WTC11 (cell line): ENCODE data around the gene MYORG. TPM values are rescaled to one million over a fixed set of nuclear protein-coding genes. Genes with fewer than 3 reads are reported as not detected.
A peak's percentile ranks its signal among the peaks of the same experiment; 100 is the strongest.

Experiments
- ATAC-seq: fragments of 200-7000 bp; cut with Tn5 transposase; 2 replicates; pipeline ENCODE4 v1.10.0; 2021; ENCODE audit warnings: mild to moderate bottlenecking, moderate library complexity
- CTCF ChIA-PET: fragments of 300-600 bp; sonication (Branson Sonifier 250); formaldehyde crosslinking; loops from one replicate; lab custom pipeline; 2021; ENCODE audit warnings: antibody characterized with exemption; lab: Charles Lee
- POLR2A ChIA-PET: fragments of 350-600 bp; sonication (Branson Sonifier 250); formaldehyde crosslinking; loops from one replicate; lab custom pipeline; 2021; ENCODE audit warnings: antibody characterized with exemption; lab: Charles Lee
- DNase-seq: peaks from one replicate; pipeline ENCODE4 v3.0.0; 2021; ENCODE audit warnings: low spot score
- H3K27ac Mint-ChIP-seq: 2 replicates; pipeline ENCODE4 v1.8.0; 2021; ENCODE audit warnings: mixed read lengths
- H3K27me3 Mint-ChIP-seq: 2 replicates; pipeline ENCODE4 v1.8.0; 2021; ENCODE audit warnings: low read depth, mild to moderate bottlenecking, moderate library complexity, mixed read lengths
- H3K36me3 Mint-ChIP-seq: 2 replicates; pipeline ENCODE4 v1.8.0; 2021; ENCODE audit warnings: mixed read lengths
- H3K4me1 Mint-ChIP-seq: 2 replicates; pipeline ENCODE4 v1.8.0; 2022; ENCODE audit warnings: mixed read lengths
- H3K4me3 Mint-ChIP-seq: 2 replicates; pipeline ENCODE4 v1.8.0; 2021; ENCODE audit warnings: mild to moderate bottlenecking, moderate library complexity, mixed read lengths
- H3K9me3 Mint-ChIP-seq: 2 replicates; pipeline ENCODE4 v1.8.0; 2021; ENCODE audit warnings: mixed read lengths
- ATF1 ChIP-seq: sonication (generic); formaldehyde crosslinking; IDR thresholded peaks from 2 replicates; pipeline ENCODE4 v1.8.1; 2023; ENCODE audit warnings: mild to moderate bottlenecking, moderate library complexity, missing genetic modification reagents
- ATF3 ChIP-seq: sonication (generic); formaldehyde crosslinking; conservative IDR thresholded peaks from 2 replicates; pipeline ENCODE4 v1.8.1; 2022; ENCODE audit warnings: mild to moderate bottlenecking, missing genetic modification reagents
- ATF6 ChIP-seq: sonication (generic); formaldehyde crosslinking; IDR thresholded peaks from 2 replicates; pipeline ENCODE4 v1.8.1; 2023; ENCODE audit warnings: mild to moderate bottlenecking, missing genetic modification reagents
- ELF4 ChIP-seq: sonication (generic); formaldehyde crosslinking; IDR thresholded peaks from 2 replicates; pipeline ENCODE4 v1.8.1; 2022; ENCODE audit warnings: low read depth, mild to moderate bottlenecking, moderate library complexity, missing genetic modification reagents
- GRHL2 ChIP-seq: fragments of 250-450 bp; sonication (Bioruptor Pico); IDR thresholded peaks from 2 replicates; pipeline ENCODE4 v1.8.0; 2022; ENCODE audit warnings: mild to moderate bottlenecking, moderate library complexity; ENCODE audit not compliant: insufficient replicate concordance, severe bottlenecking
- HMGXB4 ChIP-seq: sonication (generic); formaldehyde crosslinking; IDR thresholded peaks from 2 replicates; pipeline ENCODE4 v1.8.1; 2023; ENCODE audit warnings: mild to moderate bottlenecking, moderate library complexity, missing genetic modification reagents
- IRF2 ChIP-seq: sonication (generic); formaldehyde crosslinking; IDR thresholded peaks from 2 replicates; pipeline ENCODE4 v1.8.0; 2022; ENCODE audit warnings: low read depth, missing genetic modification reagents, borderline replicate concordance
- MXD4 ChIP-seq: fragments of 250-450 bp; sonication (Bioruptor Pico); IDR thresholded peaks from 2 replicates; pipeline ENCODE4 v1.8.0; 2021; ENCODE audit warnings: mild to moderate bottlenecking, moderate library complexity, borderline replicate concordance
- NFE2L1 ChIP-seq: sonication (generic); formaldehyde crosslinking; IDR thresholded peaks from 2 replicates; pipeline ENCODE4 v1.8.1; 2023; ENCODE audit warnings: missing genetic modification reagents
- NR1H2 ChIP-seq: sonication (generic); formaldehyde crosslinking; IDR thresholded peaks from 2 replicates; pipeline ENCODE4 v1.9.0; 2021; ENCODE audit warnings: mild to moderate bottlenecking, moderate library complexity, missing genetic modification reagents
- OVOL2 ChIP-seq: fragments of 250-450 bp; sonication (Bioruptor Pico); IDR thresholded peaks from 2 replicates; pipeline ENCODE4 v1.9.0; 2021; ENCODE audit warnings: mild to moderate bottlenecking, borderline replicate concordance
- RELA ChIP-seq: sonication (generic); formaldehyde crosslinking; IDR thresholded peaks from 2 replicates; pipeline ENCODE4 v1.8.1; 2022; ENCODE audit warnings: missing genetic modification reagents, mild to moderate bottlenecking, borderline replicate concordance
- ZBTB43 ChIP-seq: sonication (generic); formaldehyde crosslinking; IDR thresholded peaks from 2 replicates; pipeline ENCODE4 v1.8.1; 2023; ENCODE audit warnings: mild to moderate bottlenecking, missing genetic modification reagents
- ZNF121 ChIP-seq: sonication (generic); formaldehyde crosslinking; IDR thresholded peaks from 2 replicates; pipeline ENCODE4 v1.8.0; 2023; ENCODE audit warnings: missing genetic modification reagents
- ZNF138 ChIP-seq: sonication (generic); formaldehyde crosslinking; conservative IDR thresholded peaks from 2 replicates; pipeline ENCODE4 v1.8.1; 2022; ENCODE audit warnings: mild to moderate bottlenecking, moderate library complexity, missing genetic modification reagents
- ZNF219 ChIP-seq: sonication (generic); formaldehyde crosslinking; IDR thresholded peaks from 2 replicates; pipeline ENCODE4 v1.8.0; 2023; ENCODE audit warnings: missing genetic modification reagents, mild to moderate bottlenecking, borderline replicate concordance
- ZNF532 ChIP-seq: fragments of 250-450 bp; sonication (Bioruptor Pico); IDR thresholded peaks from 2 replicates; pipeline ENCODE4 v1.9.0; 2021; ENCODE audit warnings: mild to moderate bottlenecking, borderline replicate concordance
- ZNF671 ChIP-seq: fragments of 250-450 bp; sonication (Bioruptor Pico); IDR thresholded peaks from 2 replicates; pipeline ENCODE4 v1.8.0; 2021; ENCODE audit warnings: mild to moderate bottlenecking
- total RNA-seq: library from RNA; stranded (reverse); gene quantifications from 3 replicates; pipeline ENCODE4 v1.2.3, GENCODE V29; 2021
- TF ChIP-seq, protein P1 (sequence below): sonication (generic); formaldehyde crosslinking; IDR thresholded peaks from 2 replicates; pipeline ENCODE4 v1.8.1; 2023; ENCODE audit warnings: mild to moderate bottlenecking, missing genetic modification reagents, moderate library complexity
- TF ChIP-seq, protein P2 (sequence below): fragments of 250-450 bp; sonication (Bioruptor Pico); IDR thresholded peaks from 2 replicates; pipeline ENCODE4 v1.9.0; 2021; ENCODE audit warnings: mild to moderate bottlenecking

The MYORG gene
- total RNA-seq, 1 experiment from 2014 or later: 18.9 TPM

DNA sequence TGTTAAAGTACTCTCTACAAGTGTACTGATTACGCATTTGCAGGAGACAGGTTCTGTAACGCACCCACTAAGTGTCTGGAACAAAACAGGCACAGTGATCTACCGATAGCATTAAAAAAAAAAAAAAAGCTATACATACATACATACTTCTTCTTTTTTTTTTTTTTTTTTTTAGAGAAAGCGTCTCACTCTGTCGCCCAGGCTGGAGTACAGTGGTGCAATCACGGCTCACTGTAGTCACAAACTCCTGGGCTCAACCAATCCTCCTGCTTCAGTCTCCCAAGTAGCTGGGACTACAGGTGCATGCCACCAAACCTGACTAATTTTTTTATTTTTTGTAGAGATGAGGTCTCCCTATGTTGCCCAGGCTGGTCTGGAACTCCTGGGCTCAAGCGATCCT, 55.2 kb downstream of the MYORG start:
- POLR2A ChIA-PET: no interaction called here
- Mint-ChIP-seq H3K36me3 (no peaks in the 10 kb centered on the region; the same call in 1 of the 2 replicates), H3K4me1 (peaks cover 3% of the 10 kb centered on the region), H3K9me3 (no peaks in the 10 kb centered on the region), H3K27ac (no peak overlapping the region), H3K27me3 (no peaks in the 10 kb centered on the region), H3K4me3 (no peak overlapping the region)
- CTCF ChIA-PET: interaction anchor here (0.8 kb wide), 1 partner anchor 58 kb away, joined by 6 read pairs; no protein-coding TSS in a partner anchor
- ATAC-seq (no peak), DNase-seq (no peak)
- TF ChIP-seq RELA (no peak), ZNF121 (no peak), ELF4 (CRISPR knock-in tag) (no peak), ATF1 (CRISPR knock-in tag) (no peak), NR1H2 (CRISPR knock-in tag) (no peak), ZNF219 (no peak)

DNA sequence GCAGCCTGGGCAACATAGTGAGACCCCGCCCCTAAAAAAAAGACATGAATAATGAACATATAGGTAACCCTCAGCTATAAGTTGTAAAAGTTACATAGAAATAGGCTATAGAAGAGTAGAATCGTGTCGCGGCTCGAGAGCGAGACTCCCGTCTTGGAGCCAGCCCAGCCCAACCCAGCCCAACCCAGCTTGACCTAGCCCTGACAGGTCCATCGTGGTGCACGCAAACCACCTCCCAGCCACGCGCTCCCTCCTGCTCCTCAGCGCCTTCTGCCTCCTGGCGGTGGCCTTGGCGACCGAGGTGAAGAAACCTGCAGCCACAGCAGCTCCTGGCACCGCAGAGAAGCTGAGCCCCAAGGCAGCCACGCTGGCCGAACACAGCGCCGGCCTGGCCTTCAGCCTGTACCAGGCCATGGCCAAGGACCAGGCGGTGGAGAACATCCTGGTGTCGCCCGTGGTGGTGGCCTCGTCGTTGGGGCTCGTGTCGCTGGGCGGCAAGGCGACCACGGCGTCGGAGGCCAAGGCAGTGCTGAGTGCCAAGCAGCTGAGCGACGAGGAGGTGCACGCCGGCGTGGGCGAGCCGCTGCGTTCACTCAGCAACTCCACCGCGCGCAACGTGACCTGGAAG, 58.4 kb downstream of the MYORG start:
- H3K9me3 Mint-ChIP-seq: no peaks in the 10 kb centered on the region
- DNase-seq: peak; percentile 20
- no peaks in the 10 kb centered on the region for H3K4me1 Mint-ChIP-seq
- no peaks in the 10 kb centered on the region for H3K27me3 Mint-ChIP-seq
- TF ChIP-seq HMGXB4 (CRISPR knock-in tag) (no peak), IRF2 (CRISPR knock-in tag) (no peak), ZNF671 (CRISPR knock-in tag) (no peak), ZNF219 (no peak), GRHL2 (CRISPR knock-in tag) (no peak), ZBTB43 (no peak), ATF6 (CRISPR knock-in tag) (no peak), OVOL2 (CRISPR knock-in tag) (no peak), NFE2L1 (CRISPR knock-in tag) (no peak), MXD4 (CRISPR knock-in tag) (no peak), ELF4 (CRISPR knock-in tag) (no peak), ZNF532 (CRISPR knock-in tag) (no peak), ZNF138 (CRISPR knock-in tag) (no peak), ATF3 (CRISPR knock-in tag) (no peak)
- TF ChIP-seq, protein P1, sequence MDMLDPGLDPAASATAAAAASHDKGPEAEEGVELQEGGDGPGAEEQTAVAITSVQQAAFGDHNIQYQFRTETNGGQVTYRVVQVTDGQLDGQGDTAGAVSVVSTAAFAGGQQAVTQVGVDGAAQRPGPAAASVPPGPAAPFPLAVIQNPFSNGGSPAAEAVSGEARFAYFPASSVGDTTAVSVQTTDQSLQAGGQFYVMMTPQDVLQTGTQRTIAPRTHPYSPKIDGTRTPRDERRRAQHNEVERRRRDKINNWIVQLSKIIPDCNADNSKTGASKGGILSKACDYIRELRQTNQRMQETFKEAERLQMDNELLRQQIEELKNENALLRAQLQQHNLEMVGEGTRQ (CRISPR knock-in tag): no peak
- TF ChIP-seq, protein P2, sequence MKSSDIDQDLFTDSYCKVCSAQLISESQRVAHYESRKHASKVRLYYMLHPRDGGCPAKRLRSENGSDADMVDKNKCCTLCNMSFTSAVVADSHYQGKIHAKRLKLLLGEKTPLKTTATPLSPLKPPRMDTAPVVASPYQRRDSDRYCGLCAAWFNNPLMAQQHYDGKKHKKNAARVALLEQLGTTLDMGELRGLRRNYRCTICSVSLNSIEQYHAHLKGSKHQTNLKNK (CRISPR knock-in tag): no peak
- ChIA-PET CTCF (interaction anchor here (1.1 kb wide), 1 partner anchor 86 kb away, joined by 3 read pairs; no protein-coding TSS in a partner anchor), POLR2A (no interaction called here)
- no peak overlapping the region for H3K4me3 Mint-ChIP-seq
- no peaks in the 10 kb centered on the region; the same call in 1 of the 2 replicates for H3K36me3 Mint-ChIP-seq
- no peak for ATAC-seq
- no peak overlapping the region for H3K27ac Mint-ChIP-seq
